Neural progenitor cell (in vitro differentiated cells): ENCODE results near the gene MUC3A. TPM values are rescaled to one million over a fixed set of nuclear protein-coding genes. Genes with fewer than 3 reads are reported as not detected.

ENCODE experiments used
- DNase-seq: peaks from one replicate; pipeline ENCODE4 v3.0.0-alpha.2; 2016; ENCODE audit warnings: low spot score
- H2AFZ ChIP-seq: fragments of 200-600 bp; sonication (generic); replicated peaks from 2 replicates; pipeline ENCODE4 v1.6.1; 2016; ENCODE audit warnings: antibody characterized with exemption
- H3F3A ChIP-seq: fragments of 200-600 bp; sonication (generic); 2 replicates; pipeline ENCODE4 v1.6.1; 2016; ENCODE audit warnings: antibody characterized with exemption, low read depth
- H3K27ac ChIP-seq: fragments of 200-600 bp; sonication (generic); 2 replicates; pipeline ENCODE4 v1.5.1; 2016; ENCODE audit warnings: mild to moderate bottlenecking
- H3K27me3 ChIP-seq: fragments of 200-600 bp; sonication (generic); 2 replicates; pipeline ENCODE4 v1.6.1; 2016; ENCODE audit warnings: mild to moderate bottlenecking, moderate library complexity
- H3K36me3 ChIP-seq: fragments of 200-600 bp; sonication (generic); 2 replicates; pipeline ENCODE4 v1.5.1; 2016
- H3K4me1 ChIP-seq: fragments of 200-600 bp; sonication (generic); 2 replicates; pipeline ENCODE4 v1.6.1; 2016; ENCODE audit warnings: mixed run types
- H3K4me2 ChIP-seq: fragments of 200-600 bp; sonication (generic); 2 replicates; pipeline ENCODE4 v1.6.1; 2016
- H3K4me3 ChIP-seq: fragments of 200-600 bp; sonication (generic); 2 replicates; pipeline ENCODE4 v1.5.1; 2016
- H3K79me2 ChIP-seq: fragments of 200-600 bp; sonication (generic); 2 replicates; pipeline ENCODE4 v1.6.1; 2016; ENCODE audit warnings: low read depth
- H3K9ac ChIP-seq: fragments of 200-600 bp; sonication (generic); 2 replicates; pipeline ENCODE4 v1.6.1; 2016
- H3K9me3 ChIP-seq: fragments of 200-600 bp; sonication (generic); 2 replicates; pipeline ENCODE4 v1.5.1; 2016; ENCODE audit warnings: low read depth
- H4K20me1 ChIP-seq: fragments of 200-600 bp; sonication (generic); 2 replicates; pipeline ENCODE4 v1.6.1; 2016; ENCODE audit warnings: low read depth
- H3K27ac Mint-ChIP-seq: 3 replicates; pipeline ENCODE4 v1.8.0; 2021; ENCODE audit warnings: mixed read lengths
- H3K27me3 Mint-ChIP-seq: 2 replicates; pipeline ENCODE4 v1.8.0; 2022; ENCODE audit warnings: low read depth, mild to moderate bottlenecking, inconsistent platforms, moderate library complexity, mixed read lengths; ENCODE audit not compliant: insufficient read depth
- H3K36me3 Mint-ChIP-seq: 3 replicates; pipeline ENCODE4 v1.8.0; 2021; ENCODE audit warnings: mixed read lengths
- H3K4me1 Mint-ChIP-seq: 3 replicates; pipeline ENCODE4 v1.8.0; 2021; ENCODE audit warnings: mixed read lengths
- H3K4me3 Mint-ChIP-seq: 3 replicates; pipeline ENCODE4 v1.8.0; 2021; ENCODE audit warnings: mild to moderate bottlenecking, moderate library complexity, mixed read lengths
- H3K9me3 Mint-ChIP-seq: 3 replicates; pipeline ENCODE4 v1.8.0; 2020; ENCODE audit warnings: mixed read lengths
- EZH2 ChIP-seq: fragments of 200-600 bp; sonication (generic); IDR thresholded peaks from 2 replicates; pipeline ENCODE4 v1.6.1; 2017; ENCODE audit warnings: antibody characterized with exemption, mild to moderate bottlenecking, moderate library complexity
- EZH2phosphoT487 ChIP-seq: fragments of 200-600 bp; sonication (generic); IDR thresholded peaks from 2 replicates; pipeline ENCODE4 v1.6.1; 2017; ENCODE audit warnings: antibody characterized with exemption
- total RNA-seq: library from RNA; depleted of rRNA; stranded (reverse); fragments of >200 nt; gene quantifications from 2 replicates; pipeline ENCODE4 v1.2.3, GENCODE V29; 2015; ENCODE audit warnings: low replicate concordance
- TF ChIP-seq, protein P1 (sequence below): fragments of 200-600 bp; sonication (generic); IDR thresholded peaks from 2 replicates; pipeline ENCODE4 v1.5.1; 2017; ENCODE audit warnings: antibody characterized with exemption, mild to moderate bottlenecking

The MUC3A gene
- total RNA-seq, 1 donor from 2014 or later: 0.80 TPM

DNA sequence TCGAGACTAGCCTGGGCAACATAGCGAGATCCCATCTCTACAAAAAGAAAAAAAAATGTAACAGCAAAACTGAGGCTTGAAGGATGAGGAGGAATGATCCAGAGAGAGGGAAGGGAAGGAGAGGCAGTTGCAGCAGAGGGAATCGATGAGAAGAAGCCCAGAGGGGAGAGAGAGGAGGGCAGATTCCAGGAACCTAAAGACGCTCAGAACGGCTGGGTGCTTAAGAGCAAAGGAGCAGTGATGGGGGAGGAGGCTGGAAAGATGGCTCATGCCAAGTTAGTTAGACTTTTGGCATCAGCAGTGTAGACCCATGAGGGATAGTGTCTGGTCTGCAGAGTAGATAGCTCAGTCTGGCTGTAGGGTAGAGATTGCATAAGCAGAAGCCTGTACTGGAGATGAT is 60.3 kb downstream of the MUC3A start:
- Histone ChIP-seq H3K4me3 (no peak overlapping the region), H3K4me1 (no peaks in the 10 kb centered on the region), H3K27me3 (no peaks in the 10 kb centered on the region), H3K9me3 (no peaks in the 10 kb centered on the region), H3K27ac (no peak overlapping the region), H3K36me3 (no peaks in the 10 kb centered on the region), H3K9ac (no peak overlapping the region), H3K79me2 (no peaks in the 10 kb centered on the region), H4K20me1 (no peaks in the 10 kb centered on the region), H3F3A (no peaks in the 10 kb centered on the region), H2AFZ (no peak overlapping the region), H3K4me2 (no peak overlapping the region)
- no peak for TF ChIP-seq EZH2phosphoT487
- TF ChIP-seq, protein P1, sequence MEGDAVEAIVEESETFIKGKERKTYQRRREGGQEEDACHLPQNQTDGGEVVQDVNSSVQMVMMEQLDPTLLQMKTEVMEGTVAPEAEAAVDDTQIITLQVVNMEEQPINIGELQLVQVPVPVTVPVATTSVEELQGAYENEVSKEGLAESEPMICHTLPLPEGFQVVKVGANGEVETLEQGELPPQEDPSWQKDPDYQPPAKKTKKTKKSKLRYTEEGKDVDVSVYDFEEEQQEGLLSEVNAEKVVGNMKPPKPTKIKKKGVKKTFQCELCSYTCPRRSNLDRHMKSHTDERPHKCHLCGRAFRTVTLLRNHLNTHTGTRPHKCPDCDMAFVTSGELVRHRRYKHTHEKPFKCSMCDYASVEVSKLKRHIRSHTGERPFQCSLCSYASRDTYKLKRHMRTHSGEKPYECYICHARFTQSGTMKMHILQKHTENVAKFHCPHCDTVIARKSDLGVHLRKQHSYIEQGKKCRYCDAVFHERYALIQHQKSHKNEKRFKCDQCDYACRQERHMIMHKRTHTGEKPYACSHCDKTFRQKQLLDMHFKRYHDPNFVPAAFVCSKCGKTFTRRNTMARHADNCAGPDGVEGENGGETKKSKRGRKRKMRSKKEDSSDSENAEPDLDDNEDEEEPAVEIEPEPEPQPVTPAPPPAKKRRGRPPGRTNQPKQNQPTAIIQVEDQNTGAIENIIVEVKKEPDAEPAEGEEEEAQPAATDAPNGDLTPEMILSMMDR: no peak
- TF ChIP-seq EZH2: no peak
- Mint-ChIP-seq H3K4me3 (no peak overlapping the region), H3K4me1 (peaks cover 2% of the 10 kb centered on the region), H3K36me3 (peaks cover 3% of the 10 kb centered on the region), H3K27ac (peak overlapping the region; percentile 22), H3K27me3 (peaks cover 7% of the 10 kb centered on the region), H3K9me3 (no peaks in the 10 kb centered on the region)
- DNase-seq: no peak

DNA sequence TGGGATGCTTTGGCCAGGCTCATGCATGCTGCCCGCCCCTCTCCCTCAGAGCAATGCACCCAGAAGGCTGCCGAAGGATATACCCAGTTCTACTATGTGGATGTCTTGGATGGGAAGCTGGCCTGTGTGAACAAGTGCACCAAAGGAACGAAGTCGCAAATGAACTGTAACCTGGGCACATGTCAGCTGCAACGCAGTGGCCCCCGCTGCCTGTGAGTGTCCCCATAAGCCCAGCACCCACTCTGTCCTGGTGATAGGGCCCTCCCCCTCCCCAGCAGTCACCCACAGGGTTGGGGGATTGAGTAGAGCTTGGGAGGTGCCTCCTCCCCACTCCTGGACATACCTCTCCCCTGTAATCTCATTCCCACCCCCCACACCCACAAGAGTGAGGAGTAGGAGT is 63.6 kb downstream of the MUC3A start:
- H3K27me3 Mint-ChIP-seq: peaks cover 9% of the 10 kb centered on the region
- H3K27ac Mint-ChIP-seq: no peak overlapping the region
- Histone ChIP-seq H3K27ac (no peak overlapping the region), H3K79me2 (no peaks in the 10 kb centered on the region), H3K27me3 (no peaks in the 10 kb centered on the region), H3K4me1 (peaks cover 5% of the 10 kb centered on the region), H3K36me3 (no peaks in the 10 kb centered on the region), H3K4me3 (no peak overlapping the region), H3K9ac (no peak overlapping the region), H2AFZ (no peak overlapping the region), H4K20me1 (no peaks in the 10 kb centered on the region), H3K9me3 (no peaks in the 10 kb centered on the region), H3K4me2 (no peak overlapping the region), H3F3A (no peaks in the 10 kb centered on the region)
- peaks cover 16% of the 10 kb centered on the region for H3K4me1 Mint-ChIP-seq
- H3K4me3 Mint-ChIP-seq: no peak overlapping the region
- TF ChIP-seq EZH2: no peak
- no peak for TF ChIP-seq EZH2phosphoT487
- TF ChIP-seq, protein P1: no peak
- H3K9me3 Mint-ChIP-seq: no peaks in the 10 kb centered on the region
- no peak for DNase-seq
- peaks cover 3% of the 10 kb centered on the region for H3K36me3 Mint-ChIP-seq

DNA sequence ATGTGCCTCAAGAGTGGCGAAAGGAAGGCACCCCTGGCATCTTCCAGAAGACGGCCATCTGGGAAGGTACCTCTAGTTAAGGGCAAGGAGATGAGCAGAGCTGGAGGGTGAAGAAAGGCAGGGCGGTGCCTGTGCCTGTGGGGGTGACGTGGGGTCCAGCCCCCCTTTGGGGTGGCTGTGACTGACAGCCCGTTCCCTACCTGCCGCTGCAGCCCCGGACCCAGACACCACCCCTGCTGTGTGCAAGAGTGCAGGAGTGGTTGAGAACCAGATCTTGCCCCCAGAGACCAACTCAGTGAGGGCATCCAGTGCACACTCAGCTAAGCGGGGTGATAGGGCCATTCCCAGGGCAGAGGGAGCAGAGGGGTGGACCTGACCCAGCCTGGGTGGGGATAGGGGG is 66.3 kb downstream of the MUC3A start:
- H3K27ac ChIP-seq: no peak overlapping the region
- H3K4me2 ChIP-seq: no peak overlapping the region
- H3K36me3 ChIP-seq: no peaks in the 10 kb centered on the region
- no peak overlapping the region for H2AFZ ChIP-seq
- H3K9me3 ChIP-seq: no peaks in the 10 kb centered on the region
- no peaks in the 10 kb centered on the region for H3K27me3 ChIP-seq
- peaks cover 7% of the 10 kb centered on the region for H3F3A ChIP-seq
- peaks cover 14% of the 10 kb centered on the region for H3K4me1 ChIP-seq
- peaks cover 23% of the 10 kb centered on the region for H3K4me1 Mint-ChIP-seq
- peaks cover 3% of the 10 kb centered on the region for H3K36me3 Mint-ChIP-seq
- H3K27ac Mint-ChIP-seq: peak overlapping the region; percentile 76
- TF ChIP-seq EZH2phosphoT487 (no peak), EZH2 (no peak)
- TF ChIP-seq, protein P1: no peak
- H3K4me3 Mint-ChIP-seq: peak overlapping the region; percentile 67
- DNase-seq: no peak
- H3K27me3 Mint-ChIP-seq: peaks cover 9% of the 10 kb centered on the region
- H3K4me3 ChIP-seq: no peak overlapping the region
- no peaks in the 10 kb centered on the region for H3K9me3 Mint-ChIP-seq
- H4K20me1 ChIP-seq: no peaks in the 10 kb centered on the region
- H3K79me2 ChIP-seq: no peaks in the 10 kb centered on the region
- H3K9ac ChIP-seq: no peak overlapping the region
